ENCODE measurements around the gene CDKL4. TPM values are rescaled to one million over a fixed set of nuclear protein-coding genes. Genes with fewer than 3 reads are reported as not detected.
A peak's percentile ranks its signal among the peaks of the same experiment; 100 is the strongest.

Gene CDKL4
- total RNA-seq (under 1 TPM in 3 of 5 donors, not detected in 2; 0.32 to 0.66 (median 0.39) TPM), total RNA-seq (0 to 0.89 (median 0.21) reads per million in 29 experiments)
- 0.31 TPM for total RNA-seq (2013)

GRCh38 chr2:39243469-39244123 lies at the start of gene CDKL4:
Gene CDKL4 (minus strand): TSS chr2:39243970.
- WGBS (ENCODE audit: insufficient coverage): 79% methylated on average over 55 of the region's 58 CpGs
- Mint-ChIP-seq H3K27ac (peak within 1 kb of the TSS; percentile 77 to 83), H3K27me3 (no peaks in the 10 kb centered on the region), H3K4me3 (peak within 1 kb of the TSS; percentile 77 to 87 (median 83)), H3K4me1 (peaks cover 18 to 20% (median 18%) of the 10 kb centered on the region in 3 donors), H3K36me3 (peaks cover under 1% of the 10 kb centered on the region), H3K9me3 (no peaks in the 10 kb centered on the region)
- CTCF ChIA-PET: interaction anchor here in 1 of 2 donors (0.7 kb wide), 1 partner anchor 357 kb away, joined by 3 read pairs; no protein-coding TSS in a partner anchor
- DNase-seq (peak in 29 of 35 experiments; percentile 11 to 66 (median 42)), ATAC-seq (replicated peaks in 1 of 4) (peak; percentile 49 to 80 (median 65))
- H3K27me3 ChIP-seq (replicated peaks in 1 of 2; ENCODE audit: control insufficient read depth in 2 of 2, extremely low read depth in 1 of 2, insufficient read depth in 2 of 2, low read length in 1 of 2): no peaks in the 10 kb centered on the region
- H3K4me3 ChIP-seq (ENCODE audit: control insufficient read depth in 1 of 2, extremely low read depth in 1 of 2, low read length in 1 of 2): peak within 1 kb of the TSS in 1 of 2 donors; percentile 42
- H3K36me3 ChIP-seq (ENCODE audit: control insufficient read depth in 2 of 2, extremely low read depth in 1 of 2, insufficient read depth in 1 of 2, low read length in 1 of 2): no peaks in the 10 kb centered on the region
- no peak within 1 kb of the TSS for H3K27ac ChIP-seq (ENCODE audit: low read length)
- no peaks in the 10 kb centered on the region for H3K9me3 ChIP-seq
- POLR2A ChIA-PET: no interaction called here
- peaks cover 0 to 9% of the 10 kb centered on the region in 2 experiments for H3K4me1 ChIP-seq (ENCODE audit: control insufficient read depth in 1 of 2, extremely low read depth in 1 of 2, insufficient read depth in 2 of 2, low read length in 2 of 2)

DNA sequence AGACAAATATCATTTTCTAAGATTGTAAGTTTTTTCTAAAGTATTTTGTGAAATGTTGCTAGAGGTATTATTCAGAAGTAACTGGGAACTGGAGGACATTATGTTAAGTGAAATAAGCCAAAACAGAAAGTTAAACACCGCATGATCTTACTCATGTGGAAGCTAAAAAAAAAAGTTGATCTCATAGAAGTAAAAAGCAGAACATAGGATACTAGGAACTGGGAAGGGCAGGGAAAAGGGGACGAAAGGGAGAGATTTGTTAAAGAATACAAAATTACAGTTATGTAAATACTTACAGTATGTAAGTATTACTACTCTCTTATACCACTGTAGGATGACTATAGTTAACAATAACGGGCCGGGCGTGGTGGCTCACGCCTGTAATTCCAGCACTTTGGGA lies 46.7 kb upstream of the CDKL4 start:
- Histone ChIP-seq H3K4me1 (ENCODE audit: control insufficient read depth in 1 of 2, extremely low read depth in 1 of 2, insufficient read depth in 2 of 2, low read length in 2 of 2) (no peaks in the 10 kb centered on the region), H3K9me3 (no peaks in the 10 kb centered on the region), H3K4me3 (ENCODE audit: control insufficient read depth in 1 of 2, extremely low read depth in 1 of 2, low read length in 1 of 2) (no peak overlapping the region), H3K36me3 (ENCODE audit: control insufficient read depth in 2 of 2, extremely low read depth in 1 of 2, insufficient read depth in 1 of 2, low read length in 1 of 2) (peaks cover 0 to 11% of the 10 kb centered on the region in 2 donors), H3K27me3 (replicated peaks in 1 of 2; ENCODE audit: control insufficient read depth in 2 of 2, extremely low read depth in 1 of 2, insufficient read depth in 2 of 2, low read length in 1 of 2) (no peaks in the 10 kb centered on the region), H3K27ac (ENCODE audit: low read length) (no peak overlapping the region)
- no peak for ATAC-seq (replicated peaks in 1 of 4)
- Mint-ChIP-seq H3K36me3 (peaks cover 31% of the 10 kb centered on the region), H3K27me3 (no peaks in the 10 kb centered on the region), H3K4me1 (no peaks in the 10 kb centered on the region), H3K4me3 (no peak overlapping the region), H3K9me3 (no peaks in the 10 kb centered on the region), H3K27ac (no peak overlapping the region)
- CTCF ChIA-PET: no interaction called here
- POLR2A ChIA-PET: interaction anchor here (0.6 to 0.7 kb wide), 2 partner anchors 127 to 562 kb away, joined by 3 to 7 read pairs; no protein-coding TSS in a partner anchor
- DNase-seq: no peak
- WGBS (ENCODE audit: insufficient coverage): 98% methylated on average over 5 of the region's 6 CpGs

DNA sequence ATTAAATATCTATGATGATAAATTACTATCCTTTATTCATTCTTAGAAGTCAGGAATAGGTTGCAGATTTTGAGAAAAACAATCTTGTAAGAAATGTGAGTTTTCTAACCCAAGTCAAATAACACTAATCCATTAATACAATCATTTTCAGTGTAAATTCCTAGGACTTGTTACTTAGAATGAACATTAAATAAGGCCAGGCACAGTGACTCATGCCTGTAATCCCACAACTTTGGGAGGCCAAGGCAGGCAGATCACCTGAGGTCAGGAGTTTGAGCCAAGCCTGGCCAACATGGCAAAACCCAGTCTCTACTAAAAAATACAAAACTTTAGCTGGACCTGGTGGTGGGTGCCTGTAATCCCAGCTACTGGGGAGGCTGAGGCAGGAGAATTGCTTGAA lies 45.8 kb upstream of the CDKL4 start:
- POLR2A ChIA-PET: interaction anchor here in 1 of 2 donors (0.7 kb wide), 1 partner anchor 562 kb away, joined by 7 read pairs; no protein-coding TSS in a partner anchor
- no peak overlapping the region for H3K4me3 Mint-ChIP-seq
- H3K4me1 ChIP-seq (ENCODE audit: control insufficient read depth in 1 of 2, extremely low read depth in 1 of 2, insufficient read depth in 2 of 2, low read length in 2 of 2): no peaks in the 10 kb centered on the region
- H3K27me3 Mint-ChIP-seq: no peaks in the 10 kb centered on the region
- DNase-seq (no peak), ATAC-seq (replicated peaks in 1 of 4) (no peak)
- no peaks in the 10 kb centered on the region for H3K9me3 ChIP-seq
- H3K27ac Mint-ChIP-seq: no peak overlapping the region
- CTCF ChIA-PET: interaction anchor here in 1 of 2 donors (0.7 kb wide), 1 partner anchor 99 kb away, joined by 6 read pairs; no protein-coding TSS in a partner anchor
- H3K9me3 Mint-ChIP-seq: no peaks in the 10 kb centered on the region
- H3K36me3 Mint-ChIP-seq: peaks cover 31% of the 10 kb centered on the region
- no peak overlapping the region for H3K4me3 ChIP-seq (ENCODE audit: control insufficient read depth in 1 of 2, extremely low read depth in 1 of 2, low read length in 1 of 2)
- peaks cover 0 to 11% of the 10 kb centered on the region in 2 donors for H3K36me3 ChIP-seq (ENCODE audit: control insufficient read depth in 2 of 2, extremely low read depth in 1 of 2, insufficient read depth in 1 of 2, low read length in 1 of 2)
- no peaks in the 10 kb centered on the region for H3K4me1 Mint-ChIP-seq
- H3K27me3 ChIP-seq (replicated peaks in 1 of 2; ENCODE audit: control insufficient read depth in 2 of 2, extremely low read depth in 1 of 2, insufficient read depth in 2 of 2, low read length in 1 of 2): no peaks in the 10 kb centered on the region
- no peak overlapping the region for H3K27ac ChIP-seq (ENCODE audit: low read length)

- Histone ChIP-seq H3K4me3 (ENCODE audit: control insufficient read depth in 1 of 2, extremely low read depth in 1 of 2, low read length in 1 of 2) (no peak overlapping the region), H3K9me3 (no peaks in the 10 kb centered on the region), H3K36me3 (ENCODE audit: control insufficient read depth in 2 of 2, extremely low read depth in 1 of 2, insufficient read depth in 1 of 2, low read length in 1 of 2) (peaks cover 0 to 2% of the 10 kb centered on the region in 2 donors), H3K27ac (ENCODE audit: low read length) (no peak overlapping the region), H3K4me1 (ENCODE audit: control insufficient read depth in 1 of 2, extremely low read depth in 1 of 2, insufficient read depth in 2 of 2, low read length in 2 of 2) (no peaks in the 10 kb centered on the region), H3K27me3 (replicated peaks in 1 of 2; ENCODE audit: control insufficient read depth in 2 of 2, extremely low read depth in 1 of 2, insufficient read depth in 2 of 2, low read length in 1 of 2) (no peaks in the 10 kb centered on the region)
- Mint-ChIP-seq H3K9me3 (no peaks in the 10 kb centered on the region), H3K4me1 (no peaks in the 10 kb centered on the region), H3K4me3 (no peak overlapping the region), H3K27me3 (no peaks in the 10 kb centered on the region), H3K36me3 (peaks cover 23% of the 10 kb centered on the region), H3K27ac (no peak overlapping the region)
- WGBS (ENCODE audit: insufficient coverage): 80% methylated on average over 1 of the region's 1 CpG
- ChIA-PET POLR2A (no interaction called here), CTCF (no interaction called here)
- DNase-seq (no peak), ATAC-seq (replicated peaks in 1 of 4) (no peak)
Observed at GRCh38 chr2:39283561-39283960, 39.8 kb upstream of the CDKL4 start.

DNA sequence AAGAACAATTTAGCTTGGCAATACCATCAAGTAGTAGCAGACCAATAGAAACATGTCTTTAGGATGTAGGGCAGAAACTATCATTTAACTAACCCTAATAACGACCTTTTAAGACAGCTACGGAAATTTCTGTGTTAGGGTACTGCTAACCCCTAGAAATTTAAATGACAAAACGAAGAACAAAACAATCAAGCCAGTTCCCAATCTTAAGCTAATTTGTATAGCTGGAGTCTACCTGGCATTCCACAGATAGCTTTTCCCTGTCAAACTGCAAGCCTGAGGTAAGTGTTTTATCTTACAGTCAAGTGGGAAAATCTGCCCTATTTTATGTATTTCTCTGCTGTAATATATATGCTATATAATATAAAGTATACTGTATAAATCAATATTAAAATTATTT lies 37.6 kb upstream of the CDKL4 start:
- H3K9me3 Mint-ChIP-seq: no peaks in the 10 kb centered on the region
- no peak for DNase-seq
- H3K27ac ChIP-seq (ENCODE audit: low read length): no peak overlapping the region
- ChIA-PET POLR2A (no interaction called here), CTCF (interaction anchor here in 1 of 2 donors (0.6 kb wide), 1 partner anchor 219 kb away, joined by 3 read pairs; no protein-coding TSS in a partner anchor)
- no CpG with 5 or more reads among the region's 3 CpGs for WGBS (ENCODE audit: insufficient coverage)
- no peaks in the 10 kb centered on the region for H3K27me3 Mint-ChIP-seq
- no peaks in the 10 kb centered on the region for H3K27me3 ChIP-seq (replicated peaks in 1 of 2; ENCODE audit: control insufficient read depth in 2 of 2, extremely low read depth in 1 of 2, insufficient read depth in 2 of 2, low read length in 1 of 2)
- no peaks in the 10 kb centered on the region for H3K4me1 ChIP-seq (ENCODE audit: control insufficient read depth in 1 of 2, extremely low read depth in 1 of 2, insufficient read depth in 2 of 2, low read length in 2 of 2)
- H3K9me3 ChIP-seq: no peaks in the 10 kb centered on the region
- H3K4me3 ChIP-seq (ENCODE audit: control insufficient read depth in 1 of 2, extremely low read depth in 1 of 2, low read length in 1 of 2): no peak overlapping the region
- H3K36me3 ChIP-seq (ENCODE audit: control insufficient read depth in 2 of 2, extremely low read depth in 1 of 2, insufficient read depth in 1 of 2, low read length in 1 of 2): peaks cover 0 to 12% of the 10 kb centered on the region in 2 donors
- peaks cover 32% of the 10 kb centered on the region for H3K36me3 Mint-ChIP-seq
- H3K4me3 Mint-ChIP-seq: no peak overlapping the region
- no peak overlapping the region for H3K27ac Mint-ChIP-seq
- no peaks in the 10 kb centered on the region for H3K4me1 Mint-ChIP-seq
- ATAC-seq (replicated peaks in 1 of 4): no peak

DNA sequence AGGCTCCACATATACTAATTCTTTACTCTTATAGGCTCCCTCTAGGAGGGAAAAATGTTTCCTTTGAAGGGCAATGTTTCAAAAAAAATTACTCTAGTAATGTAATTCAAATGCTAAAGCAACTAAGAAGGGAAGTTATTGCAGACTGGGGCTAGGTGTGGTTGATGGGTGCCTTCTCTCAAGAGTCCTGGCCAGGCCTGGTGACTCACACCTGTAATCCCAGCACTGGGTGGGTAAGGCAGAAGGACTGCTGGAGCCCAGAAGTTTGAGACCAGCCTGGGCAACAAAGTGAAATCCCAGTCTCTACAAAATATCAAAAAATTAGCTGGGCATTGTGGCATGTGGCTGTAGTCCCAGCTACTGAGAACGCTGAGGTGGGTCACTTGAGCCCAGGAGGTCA lies 31.2 kb upstream of the CDKL4 start:
- H3K36me3 Mint-ChIP-seq: peaks cover 47% of the 10 kb centered on the region
- no peak overlapping the region for H3K27ac Mint-ChIP-seq
- no peaks in the 10 kb centered on the region for H3K4me1 Mint-ChIP-seq
- CTCF ChIA-PET: no interaction called here
- H3K9me3 Mint-ChIP-seq: no peaks in the 10 kb centered on the region
- H3K27me3 Mint-ChIP-seq: no peaks in the 10 kb centered on the region
- no peaks in the 10 kb centered on the region for H3K27me3 ChIP-seq (replicated peaks in 1 of 2; ENCODE audit: control insufficient read depth in 2 of 2, extremely low read depth in 1 of 2, insufficient read depth in 2 of 2, low read length in 1 of 2)
- H3K4me1 ChIP-seq (ENCODE audit: control insufficient read depth in 1 of 2, extremely low read depth in 1 of 2, insufficient read depth in 2 of 2, low read length in 2 of 2): no peaks in the 10 kb centered on the region
- H3K4me3 Mint-ChIP-seq: no peak overlapping the region
- no CpG with 5 or more reads among the region's 1 CpG for WGBS (ENCODE audit: insufficient coverage)
- H3K36me3 ChIP-seq (ENCODE audit: control insufficient read depth in 2 of 2, extremely low read depth in 1 of 2, insufficient read depth in 1 of 2, low read length in 1 of 2): peaks cover 0 to 17% of the 10 kb centered on the region in 2 donors
- DNase-seq (no peak), ATAC-seq (replicated peaks in 1 of 4) (no peak)
- H3K4me3 ChIP-seq (ENCODE audit: control insufficient read depth in 1 of 2, extremely low read depth in 1 of 2, low read length in 1 of 2): no peak overlapping the region
- POLR2A ChIA-PET: no interaction called here
- H3K9me3 ChIP-seq: no peaks in the 10 kb centered on the region
- H3K27ac ChIP-seq (ENCODE audit: low read length): no peak overlapping the region
